Measurements from ENCODE around the gene ZDHHC21. TPM values are rescaled to one million over a fixed set of nuclear protein-coding genes. Genes with fewer than 3 reads are reported as not detected.

ZDHHC21 gene
- total RNA-seq, 2 experiments from 2014 or later = 2.7 to 4.1 TPM

DNA sequence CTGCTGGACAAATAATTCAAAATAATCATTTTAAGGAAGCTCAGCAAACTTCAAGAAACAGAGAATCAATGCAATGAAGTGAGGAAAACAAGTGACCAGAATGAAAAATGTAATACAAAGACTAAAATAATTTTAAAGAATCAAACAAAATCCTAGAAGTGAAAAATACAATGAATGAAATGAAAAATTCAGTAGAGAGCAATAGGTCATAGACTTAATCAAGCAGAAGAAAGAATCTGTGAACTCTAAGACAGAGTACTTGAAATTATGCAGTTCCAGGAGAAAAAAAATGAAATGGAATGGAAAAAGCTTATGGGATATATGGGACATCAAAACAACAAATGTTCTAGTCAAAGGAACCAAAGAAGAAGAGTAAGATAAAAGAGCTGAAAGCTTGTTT lies 11.8 kb upstream of the ZDHHC21 start:
- ATAC-seq (ENCODE audit: poor library complexity) (no peak), DNase-seq (no peak)
- TF ChIP-seq, protein P1, sequence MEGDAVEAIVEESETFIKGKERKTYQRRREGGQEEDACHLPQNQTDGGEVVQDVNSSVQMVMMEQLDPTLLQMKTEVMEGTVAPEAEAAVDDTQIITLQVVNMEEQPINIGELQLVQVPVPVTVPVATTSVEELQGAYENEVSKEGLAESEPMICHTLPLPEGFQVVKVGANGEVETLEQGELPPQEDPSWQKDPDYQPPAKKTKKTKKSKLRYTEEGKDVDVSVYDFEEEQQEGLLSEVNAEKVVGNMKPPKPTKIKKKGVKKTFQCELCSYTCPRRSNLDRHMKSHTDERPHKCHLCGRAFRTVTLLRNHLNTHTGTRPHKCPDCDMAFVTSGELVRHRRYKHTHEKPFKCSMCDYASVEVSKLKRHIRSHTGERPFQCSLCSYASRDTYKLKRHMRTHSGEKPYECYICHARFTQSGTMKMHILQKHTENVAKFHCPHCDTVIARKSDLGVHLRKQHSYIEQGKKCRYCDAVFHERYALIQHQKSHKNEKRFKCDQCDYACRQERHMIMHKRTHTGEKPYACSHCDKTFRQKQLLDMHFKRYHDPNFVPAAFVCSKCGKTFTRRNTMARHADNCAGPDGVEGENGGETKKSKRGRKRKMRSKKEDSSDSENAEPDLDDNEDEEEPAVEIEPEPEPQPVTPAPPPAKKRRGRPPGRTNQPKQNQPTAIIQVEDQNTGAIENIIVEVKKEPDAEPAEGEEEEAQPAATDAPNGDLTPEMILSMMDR (IDR thresholded peaks at IDR 0.05) = no peak
- H3K27ac ChIP-seq (ENCODE audit: low read depth in 1 of 2, low read length in 2 of 2) = no peak overlapping the region
- intact Hi-C loops (cut with DNase I, micrococcal nuclease) = no loop called here
- H3K4me1 ChIP-seq (ENCODE audit: insufficient read depth, low read length) = no peaks in the 10 kb centered on the region
- H3K36me3 ChIP-seq (ENCODE audit: insufficient read depth, low read length) = no peaks in the 10 kb centered on the region
- ChIA-PET POLR2A (no interaction called here), CTCF (interaction anchor here (1.3 kb wide), 1 partner anchor 11 kb away, joined by 4 read pairs; no protein-coding TSS in a partner anchor)
- Mint-ChIP-seq H3K4me1 (ENCODE audit: low read depth) (no peaks in the 10 kb centered on the region), H3K9me3 (peaks cover 18% of the 10 kb centered on the region), H3K27ac (no peak overlapping the region), H3K36me3 (ENCODE audit: low read depth) (peaks cover 9% of the 10 kb centered on the region), H3K4me3 (no peak overlapping the region), H3K27me3 (peaks cover 36% of the 10 kb centered on the region)
- peaks cover 9 to 37% of the 10 kb centered on the region in 2 experiments for H3K9me3 ChIP-seq (ENCODE audit: control insufficient read depth in 1 of 2, insufficient read depth in 1 of 2, low read length in 2 of 2)
- H3K4me3 ChIP-seq (ENCODE audit: low read length) = no peak overlapping the region
- peaks cover 0 to 6% of the 10 kb centered on the region in 2 experiments for H3K27me3 ChIP-seq (ENCODE audit: control insufficient read depth in 1 of 2, insufficient read depth in 2 of 2, low read length in 2 of 2)

DNA sequence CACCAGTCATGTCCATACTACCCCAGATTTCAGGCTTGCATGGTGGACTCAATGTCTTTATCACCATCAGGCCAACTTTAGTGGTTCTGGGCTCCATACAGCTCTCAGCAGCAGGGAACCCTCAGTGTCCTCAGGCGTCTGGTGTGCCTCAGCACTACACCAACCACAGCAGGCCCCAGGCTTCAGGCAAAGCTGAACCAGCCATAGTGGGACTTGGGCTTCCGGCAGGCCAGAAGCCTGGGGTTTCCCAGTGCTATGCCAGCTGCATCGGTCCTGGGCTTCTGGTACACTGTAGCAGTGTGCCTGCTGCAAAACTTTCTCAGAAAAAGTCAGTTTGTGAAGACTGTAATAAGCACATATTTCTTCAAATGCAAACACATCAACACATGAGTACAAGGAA lies 11.0 kb upstream of the ZDHHC21 start:
- no peaks in the 10 kb centered on the region for H3K4me1 ChIP-seq (ENCODE audit: insufficient read depth, low read length)
- no peak overlapping the region for H3K27ac Mint-ChIP-seq
- intact Hi-C loops (cut with DNase I, micrococcal nuclease) = no loop called here

DNA sequence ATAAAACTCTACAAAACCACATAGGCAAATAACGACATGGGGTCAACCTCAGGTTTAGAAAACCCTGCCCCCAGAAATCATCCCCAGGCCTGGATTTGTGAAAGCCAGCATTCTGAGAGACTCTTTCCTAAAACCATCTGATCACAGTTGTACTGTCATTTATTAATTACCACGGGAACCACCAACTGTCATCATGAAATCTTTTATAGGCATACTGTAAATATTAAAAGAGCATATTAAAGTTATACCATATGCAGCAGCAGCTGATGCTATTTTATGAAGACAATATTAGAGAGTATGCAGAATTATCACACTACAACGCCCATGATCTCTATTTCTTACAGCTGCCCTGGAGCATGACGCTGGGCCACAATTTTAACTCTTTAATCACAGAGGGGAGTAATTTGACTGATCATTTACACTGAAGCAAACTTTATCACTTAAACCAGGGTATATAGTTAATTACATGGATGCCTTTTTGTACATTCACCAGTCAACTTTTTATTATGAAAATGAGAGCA lies 9.0 kb upstream of the ZDHHC21 start:
- H3K27me3 Mint-ChIP-seq = peaks cover 18% of the 10 kb centered on the region
- Histone ChIP-seq H3K36me3 (ENCODE audit: insufficient read depth, low read length) (no peaks in the 10 kb centered on the region), H3K27me3 (ENCODE audit: control insufficient read depth in 1 of 2, insufficient read depth in 2 of 2, low read length in 2 of 2) (peaks cover 0 to 6% of the 10 kb centered on the region in 2 experiments), H3K27ac (ENCODE audit: low read depth in 1 of 2, low read length in 2 of 2) (no peak overlapping the region), H3K9me3 (ENCODE audit: control insufficient read depth in 1 of 2, insufficient read depth in 1 of 2, low read length in 2 of 2) (peaks cover 9 to 35% of the 10 kb centered on the region in 2 experiments), H3K4me3 (ENCODE audit: low read length) (no peak overlapping the region), H3K4me1 (ENCODE audit: insufficient read depth, low read length) (no peaks in the 10 kb centered on the region)
- TF ChIP-seq, protein P1 (IDR thresholded peaks at IDR 0.05) = no peak
- no peak overlapping the region for H3K4me3 Mint-ChIP-seq
- peaks cover 11% of the 10 kb centered on the region for H3K9me3 Mint-ChIP-seq
- ChIA-PET POLR2A (no interaction called here), CTCF (no interaction called here)
- no peak overlapping the region for H3K27ac Mint-ChIP-seq
- ATAC-seq (ENCODE audit: poor library complexity) (no peak), DNase-seq (no peak)
- no peaks in the 10 kb centered on the region for H3K4me1 Mint-ChIP-seq (ENCODE audit: low read depth)
- H3K36me3 Mint-ChIP-seq (ENCODE audit: low read depth) = peaks cover 9% of the 10 kb centered on the region
- intact Hi-C loops (cut with DNase I, micrococcal nuclease) = no loop called here

More for the DNA sequence above, 11.0 kb upstream of the ZDHHC21 start:
- DNase-seq (no peak), ATAC-seq (ENCODE audit: poor library complexity) (no peak)
- no peak overlapping the region for H3K27ac ChIP-seq (ENCODE audit: low read depth in 1 of 2, low read length in 2 of 2)
- peaks cover 9% of the 10 kb centered on the region for H3K36me3 Mint-ChIP-seq (ENCODE audit: low read depth)
- TF ChIP-seq, protein P1 (IDR thresholded peaks at IDR 0.05) = no peak
- H3K27me3 Mint-ChIP-seq = peaks cover 34% of the 10 kb centered on the region
- ChIA-PET CTCF (no interaction called here), POLR2A (no interaction called here)
- no peak overlapping the region for H3K4me3 Mint-ChIP-seq
- no peaks in the 10 kb centered on the region for H3K36me3 ChIP-seq (ENCODE audit: insufficient read depth, low read length)
- H3K27me3 ChIP-seq (ENCODE audit: control insufficient read depth in 1 of 2, insufficient read depth in 2 of 2, low read length in 2 of 2) = peaks cover 0 to 6% of the 10 kb centered on the region in 2 experiments
- peaks cover 9 to 37% of the 10 kb centered on the region in 2 experiments for H3K9me3 ChIP-seq (ENCODE audit: control insufficient read depth in 1 of 2, insufficient read depth in 1 of 2, low read length in 2 of 2)
- H3K4me3 ChIP-seq (ENCODE audit: low read length) = no peak overlapping the region
- H3K9me3 Mint-ChIP-seq = peaks cover 18% of the 10 kb centered on the region
- H3K4me1 Mint-ChIP-seq (ENCODE audit: low read depth) = no peaks in the 10 kb centered on the region

Data from CD4-positive, alpha-beta T cell (primary cell).